Neuronal stem cell (in vitro differentiated cells): ENCODE results near the gene CEBPB.

Experiments used
- DNase-seq: peaks from one replicate; pipeline ENCODE4 v3.0.0-alpha.2; 2013; ENCODE audit warnings: low spot score
- H2AFZ ChIP-seq: one replicate; pipeline ENCODE4 v1.6.1; 2013; ENCODE audit warnings: mild to moderate bottlenecking, low read length, inconsistent platforms
- H2AK5ac ChIP-seq: 2 replicates; pipeline ENCODE4 v1.6.1; 2013; ENCODE audit warnings: low read depth, mild to moderate bottlenecking, inconsistent platforms, low read length, moderate library complexity, mixed read lengths
- H2BK120ac ChIP-seq: 2 replicates; pipeline ENCODE4 v1.6.1; 2013; ENCODE audit warnings: low read depth, mild to moderate bottlenecking, inconsistent platforms, low read length, moderate library complexity, mixed read lengths
- H2BK12ac ChIP-seq: one replicate; pipeline ENCODE4 v1.6.1; 2013; ENCODE audit warnings: low read length, inconsistent platforms
- H2BK15ac ChIP-seq: 2 replicates; pipeline ENCODE4 v1.6.1; 2013; ENCODE audit warnings: mild to moderate bottlenecking, low read length, inconsistent platforms, mixed read lengths
- H2BK5ac ChIP-seq: one replicate; pipeline ENCODE4 v1.6.1; 2013; ENCODE audit warnings: inconsistent platforms, mild to moderate bottlenecking, low read length, moderate library complexity
- H3K14ac ChIP-seq: one replicate; pipeline ENCODE4 v1.6.1; 2013; ENCODE audit warnings: low read length, inconsistent platforms
- H3K18ac ChIP-seq: 2 replicates; pipeline ENCODE4 v1.6.1; 2013; ENCODE audit warnings: low read length, inconsistent platforms
- H3K23ac ChIP-seq: 2 replicates; pipeline ENCODE4 v1.6.1; 2013; ENCODE audit warnings: low read depth, mild to moderate bottlenecking, mixed read lengths, low read length, inconsistent platforms; ENCODE audit not compliant: poor library complexity
- H3K27ac ChIP-seq: replicated peaks from 3 replicates; pipeline ENCODE4 v1.5.1; 2013; ENCODE audit warnings: low read length, inconsistent platforms
- H3K27me3 ChIP-seq, 3 experiments: 2 replicates each; pipeline ENCODE4 v1.6.1; 2013; ENCODE audit warnings: low read length in 3 of 3, mild to moderate bottlenecking in 2 of 3, inconsistent platforms in 1 of 3, low read depth in 1 of 3, mixed read lengths in 1 of 3, moderate library complexity in 1 of 3; ENCODE audit not compliant: control insufficient read depth in 3 of 3, insufficient read depth in 3 of 3
- H3K36me3 ChIP-seq, 2 donors: replicated peaks in 1 of 2; 2 replicates each; pipeline ENCODE4 v1.6.1; 2013; ENCODE audit warnings: low read length in 2 of 2; ENCODE audit not compliant: control insufficient read depth in 2 of 2, insufficient read depth in 2 of 2
- H3K4ac ChIP-seq: 2 replicates; pipeline ENCODE4 v1.6.1; 2013; ENCODE audit warnings: inconsistent platforms, mild to moderate bottlenecking, low read length, moderate library complexity
- H3K4me1 ChIP-seq, 2 donors: 1 replicate in 1 of 2; 2 replicates in 1 of 2; pipeline ENCODE4 v1.6.1; 2013; ENCODE audit warnings: low read length in 2 of 2, low read depth in 1 of 2; ENCODE audit not compliant: control insufficient read depth in 2 of 2, insufficient read depth in 1 of 2
- H3K4me2 ChIP-seq: one replicate; pipeline ENCODE4 v1.6.1; 2013; ENCODE audit warnings: mild to moderate bottlenecking, low read length, inconsistent platforms; ENCODE audit not compliant: insufficient read depth, poor library complexity, severe bottlenecking
- H3K4me3 ChIP-seq, 2 donors: 2 replicates each; pipeline ENCODE4 v1.5.1; 2013; ENCODE audit warnings: low read length in 2 of 2, mild to moderate bottlenecking in 2 of 2, inconsistent platforms in 1 of 2, moderate library complexity in 1 of 2
- H3K79me1 ChIP-seq: one replicate; pipeline ENCODE4 v1.6.1; 2013; ENCODE audit warnings: low read depth, mild to moderate bottlenecking, inconsistent platforms, low read length, moderate library complexity
- H3K9ac ChIP-seq: one replicate; pipeline ENCODE4 v1.6.1; 2013; ENCODE audit warnings: mild to moderate bottlenecking, low read depth, low read length, inconsistent platforms; ENCODE audit not compliant: poor library complexity
- H3K9me3 ChIP-seq, 2 donors: replicated peaks in 1 of 2; 2 replicates each; pipeline versions ENCODE3 to v1.6.1; 2013; ENCODE audit warnings: low read length in 2 of 2, mild to moderate bottlenecking in 2 of 2, inconsistent platforms in 1 of 2, low read depth in 1 of 2, mixed read lengths in 1 of 2, moderate library complexity in 1 of 2; ENCODE audit not compliant: control insufficient read depth in 2 of 2, insufficient read depth in 1 of 2
- H4K8ac ChIP-seq: one replicate; pipeline ENCODE4 v1.6.1; 2013; ENCODE audit warnings: low read depth, mild to moderate bottlenecking, inconsistent platforms, low read length, moderate library complexity
- H4K91ac ChIP-seq: one replicate; pipeline ENCODE4 v1.6.1; 2013; ENCODE audit warnings: low read length, low read depth, mild to moderate bottlenecking, inconsistent platforms; ENCODE audit not compliant: poor library complexity
- WGBS, 2 donors: extraction: QIAGEN DNeasy Blood & Tissue Kit; methylation state at CpG; one replicate each; pipeline ENCODE4 v1.1.7; 2013; ENCODE audit warnings: missing lambda C conversion rate in 2 of 2, mixed read lengths in 1 of 2; ENCODE audit not compliant: insufficient read length in 2 of 2, insufficient replicate concordance in 1 of 2; ENCODE audit errors: extremely low coverage in 2 of 2; 5-methylcytosine and 5-hydroxymethylcytosine counted together

CEBPB gene

DNA sequence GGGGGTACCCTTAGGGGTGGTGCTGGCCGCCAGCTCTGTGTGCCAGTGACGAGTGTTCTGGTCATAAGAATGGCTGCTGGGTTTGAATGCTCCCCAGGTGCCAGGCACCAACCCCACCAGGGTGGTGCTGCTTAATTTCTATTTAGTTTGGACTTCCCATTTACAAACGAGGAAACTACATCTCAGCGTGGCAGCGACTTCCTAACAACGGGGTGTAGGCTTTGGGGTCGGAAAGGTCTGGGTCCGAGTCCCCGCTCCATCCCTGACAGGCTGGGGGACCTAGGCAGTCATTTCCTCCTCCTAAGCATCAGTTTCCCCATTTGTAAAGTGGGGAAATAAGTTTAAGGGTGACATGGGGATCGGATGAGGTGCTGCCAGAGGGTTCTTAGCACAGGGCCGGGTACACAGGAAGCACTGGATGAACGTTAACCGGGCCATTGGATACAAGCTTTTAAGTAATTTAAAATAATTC lies 30.3 kb downstream of the CEBPB start:
- no peak overlapping the region for H3K23ac ChIP-seq
- no peak overlapping the region for H3K9ac ChIP-seq
- H2AFZ ChIP-seq: no peak overlapping the region
- H3K14ac ChIP-seq: no peak overlapping the region
- no peak overlapping the region for H3K27ac ChIP-seq
- peaks cover 0 to 3% of the 10 kb centered on the region in 2 donors for H3K4me1 ChIP-seq
- H3K4ac ChIP-seq: no peak overlapping the region
- no peak overlapping the region for H2BK5ac ChIP-seq
- no peak overlapping the region for H4K91ac ChIP-seq
- H4K8ac ChIP-seq: no peak overlapping the region
- no peak overlapping the region for H2BK12ac ChIP-seq
- H3K4me3 ChIP-seq: no peak overlapping the region
- H2BK15ac ChIP-seq: no peak overlapping the region
- no peak overlapping the region for H2BK120ac ChIP-seq
- WGBS, 2 donors: no CpG with 5 or more reads among the region's 13 CpGs
- H3K79me1 ChIP-seq: no peaks in the 10 kb centered on the region
- peaks cover 0 to 7% (median 0%) of the 10 kb centered on the region in 3 experiments for H3K27me3 ChIP-seq
- H2AK5ac ChIP-seq: peak overlapping the region; percentile 36
- no peaks in the 10 kb centered on the region for H3K9me3 ChIP-seq
- H3K4me2 ChIP-seq: no peak overlapping the region
- no peak overlapping the region for H3K18ac ChIP-seq
- H3K36me3 ChIP-seq: no peaks in the 10 kb centered on the region
- DNase-seq: no peak

DNA sequence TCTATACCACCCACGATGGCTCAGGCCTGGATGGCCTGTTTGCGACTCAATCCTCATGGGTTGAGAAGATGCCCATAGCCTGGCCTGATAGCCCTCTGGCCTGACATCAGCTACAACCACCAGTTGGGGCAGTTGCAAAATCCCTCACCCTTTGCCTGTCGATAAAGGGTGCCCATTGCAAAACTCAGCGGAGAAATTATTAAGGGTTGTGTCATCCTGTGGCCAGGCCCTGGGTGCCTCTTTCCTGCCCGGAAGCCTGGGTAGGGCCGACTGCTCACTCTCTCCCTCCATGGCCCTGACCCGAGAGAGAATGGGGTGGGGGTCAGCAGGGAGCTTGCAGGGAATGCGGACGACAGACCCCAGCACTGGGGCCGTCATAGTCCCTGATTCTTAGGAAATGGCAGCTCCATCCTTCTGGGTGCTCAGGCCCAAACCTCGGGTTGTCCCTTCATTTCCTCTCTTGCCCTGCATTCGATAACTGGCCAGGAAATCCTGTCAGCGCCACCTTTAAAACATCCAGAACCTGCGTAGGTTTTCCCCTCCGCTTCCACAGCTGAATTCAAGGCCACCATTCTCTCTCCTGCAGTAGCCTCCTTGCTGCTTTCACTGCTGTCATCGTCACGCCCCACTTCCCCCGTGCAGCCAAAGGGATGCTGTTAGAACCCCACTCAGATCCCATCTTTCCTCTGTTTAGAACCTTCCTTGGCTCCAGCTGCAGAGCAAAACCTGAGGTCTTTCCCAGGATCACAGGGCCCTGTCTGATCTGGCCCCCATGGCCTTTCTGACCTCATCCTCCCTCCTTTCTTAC lies 31.1 kb downstream of the CEBPB start:
- Histone ChIP-seq H3K9ac (peak overlapping the region; percentile 10), H3K79me1 (no peaks in the 10 kb centered on the region), H3K36me3 (no peaks in the 10 kb centered on the region), H4K8ac (no peak overlapping the region), H3K23ac (no peak overlapping the region), H2AFZ (peak overlapping the region; percentile 15), H2BK12ac (no peak overlapping the region), H3K4me3 (no peak overlapping the region), H3K9me3 (no peaks in the 10 kb centered on the region), H2BK120ac (no peak overlapping the region), H3K27ac (no peak overlapping the region), H3K4ac (peak overlapping the region; percentile 43), H2AK5ac (peak overlapping the region; percentile 51), H3K18ac (no peak overlapping the region), H3K14ac (no peak overlapping the region), H3K4me2 (no peak overlapping the region), H2BK5ac (no peak overlapping the region), H4K91ac (no peak overlapping the region), H3K27me3 (peaks cover 0 to 7% (median 0%) of the 10 kb centered on the region in 3 experiments), H3K4me1 (peaks cover 0 to 3% of the 10 kb centered on the region in 2 donors), H2BK15ac (no peak overlapping the region)
- no CpG with 5 or more reads among the region's 18 CpGs for WGBS, 2 donors
- no peak for DNase-seq

DNA sequence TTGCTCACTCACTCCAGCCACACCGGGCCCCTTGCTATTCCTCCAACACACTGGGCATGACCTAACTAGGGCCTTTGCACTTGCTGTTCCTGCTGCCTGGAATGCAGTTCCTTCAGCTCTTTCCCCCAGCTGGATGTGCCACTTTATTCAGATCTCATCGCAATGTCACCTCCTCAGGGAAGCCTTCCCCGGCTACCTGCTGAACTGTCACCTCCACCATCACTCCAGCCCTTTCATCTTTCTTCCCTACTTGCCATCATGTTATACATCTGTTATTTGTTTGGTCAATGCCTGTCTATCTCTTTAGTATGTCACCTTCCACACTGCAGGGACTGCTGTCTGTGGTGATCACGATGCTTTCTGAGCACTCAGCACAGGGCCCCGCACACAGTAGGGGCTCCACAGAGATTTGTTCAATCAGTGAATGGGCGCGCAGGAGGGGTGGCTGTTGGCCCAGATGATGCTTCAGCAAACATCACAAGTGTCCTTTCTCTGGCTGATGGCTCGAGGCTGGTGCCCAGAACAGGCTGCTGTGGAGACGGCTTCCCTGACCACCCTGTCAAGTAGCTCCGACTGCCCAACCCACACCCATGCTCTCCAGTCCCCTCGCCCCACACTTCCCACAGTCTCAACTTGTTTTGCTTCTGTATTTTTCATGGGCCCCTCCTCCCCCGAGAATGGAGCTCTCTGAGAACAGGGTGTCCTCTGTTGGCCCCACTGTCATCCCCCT lies 31.8 kb downstream of the CEBPB start:
- Histone ChIP-seq H3K36me3 (no peaks in the 10 kb centered on the region), H3K18ac (peak overlapping the region; percentile 41), H3K27me3 (peaks cover 0 to 5% (median 0%) of the 10 kb centered on the region in 3 experiments), H3K4me3 (no peak overlapping the region), H3K27ac (no peak overlapping the region), H2BK5ac (no peak overlapping the region), H3K4ac (no peak overlapping the region), H3K9ac (no peak overlapping the region), H4K91ac (no peak overlapping the region), H3K79me1 (no peaks in the 10 kb centered on the region), H2BK12ac (no peak overlapping the region), H3K9me3 (no peaks in the 10 kb centered on the region), H3K14ac (no peak overlapping the region), H3K4me2 (no peak overlapping the region), H3K23ac (no peak overlapping the region), H2AK5ac (peak overlapping the region; percentile 51), H2BK15ac (no peak overlapping the region), H2AFZ (no peak overlapping the region), H4K8ac (no peak overlapping the region), H3K4me1 (peaks cover 0 to 3% of the 10 kb centered on the region in 2 donors), H2BK120ac (no peak overlapping the region)
- DNase-seq: no peak
- WGBS, 2 donors: no CpG with 5 or more reads among the region's 12 CpGs
